Astrocyte (in vitro differentiated cells and primary cell): Measurements from ENCODE around the gene ODF4. TPM values are rescaled to one million over a fixed set of nuclear protein-coding genes. Genes with fewer than 3 reads are reported as not detected.

Experiments
- DNase-seq: peaks from one replicate; pipeline ENCODE4 v3.0.0-alpha.2; 2010; ENCODE audit warnings: low read depth
- FAIRE-seq: peaks from 2 replicates; lab custom pipeline; 2011; peaks lifted over from hg19 to GRCh38; lab: Jason Lieb, UNC
- H2AFZ ChIP-seq: 2 replicates; pipeline ENCODE4 v1.6.0; 2012; ENCODE audit warnings: low read depth, low read length, inconsistent platforms
- H3K27ac ChIP-seq: 2 replicates; pipeline ENCODE4 v1.5.1; 2011; ENCODE audit warnings: low read depth, low read length, inconsistent platforms
- H3K27me3 ChIP-seq: 2 replicates; pipeline ENCODE4 v1.6.0; 2011; ENCODE audit warnings: low read length, inconsistent platforms; ENCODE audit not compliant: insufficient read depth
- H3K36me3 ChIP-seq: 2 replicates; pipeline ENCODE4 v1.5.1; 2011; ENCODE audit warnings: low read length, inconsistent platforms; ENCODE audit not compliant: insufficient read depth
- H3K4me1 ChIP-seq: 2 replicates; pipeline ENCODE4 v1.5.1; 2011; ENCODE audit warnings: low read length, inconsistent platforms; ENCODE audit not compliant: insufficient read depth
- H3K4me2 ChIP-seq: 2 replicates; pipeline ENCODE4 v1.6.0; 2012; ENCODE audit warnings: low read length, inconsistent platforms
- H3K4me3 ChIP-seq: 2 replicates; pipeline ENCODE4 v1.5.1; 2011; ENCODE audit warnings: low read depth, mild to moderate bottlenecking, low read length, inconsistent platforms; ENCODE audit not compliant: insufficient read depth
- H3K79me2 ChIP-seq: 2 replicates; pipeline ENCODE4 v1.6.0; 2012; ENCODE audit warnings: mild to moderate bottlenecking, low read length, inconsistent platforms; ENCODE audit not compliant: insufficient read depth
- H3K9ac ChIP-seq: 2 replicates; pipeline ENCODE4 v1.6.0; 2012; ENCODE audit warnings: mild to moderate bottlenecking, low read length, inconsistent platforms
- H3K9me3 ChIP-seq: 2 replicates; pipeline ENCODE4 v1.5.1; 2012; ENCODE audit warnings: low read depth, mild to moderate bottlenecking, low read length, inconsistent platforms; ENCODE audit not compliant: insufficient read depth
- H4K20me1 ChIP-seq: 2 replicates; pipeline ENCODE4 v1.6.0; 2012; ENCODE audit warnings: low read length, inconsistent platforms; ENCODE audit not compliant: insufficient read depth
- H3K27ac Mint-ChIP-seq: one replicate; pipeline ENCODE4 v1.8.0; 2021; ENCODE audit warnings: mild to moderate bottlenecking, mixed read lengths; ENCODE audit not compliant: unreplicated experiment
- H3K27me3 Mint-ChIP-seq: one replicate; pipeline ENCODE4 v1.8.0; 2021; ENCODE audit warnings: low read depth, mixed read lengths; ENCODE audit not compliant: unreplicated experiment
- H3K36me3 Mint-ChIP-seq: one replicate; pipeline ENCODE4 v1.8.0; 2021; ENCODE audit warnings: low read depth, mixed read lengths; ENCODE audit not compliant: unreplicated experiment
- H3K4me1 Mint-ChIP-seq: one replicate; pipeline ENCODE4 v1.8.0; 2021; ENCODE audit warnings: low read depth, mixed read lengths; ENCODE audit not compliant: unreplicated experiment
- H3K4me3 Mint-ChIP-seq: one replicate; pipeline ENCODE4 v1.8.0; 2021; ENCODE audit warnings: mild to moderate bottlenecking, moderate library complexity, mixed read lengths; ENCODE audit not compliant: unreplicated experiment
- H3K9me3 Mint-ChIP-seq: one replicate; pipeline ENCODE4 v1.8.0; 2021; ENCODE audit warnings: mild to moderate bottlenecking, mixed read lengths; ENCODE audit not compliant: unreplicated experiment
- CTCF ChIP-seq: IDR thresholded peaks from 2 replicates; pipeline ENCODE4 v1.5.1; 2011; ENCODE audit warnings: low read depth, mild to moderate bottlenecking, inconsistent platforms, low read length, moderate library complexity; ENCODE audit not compliant: insufficient read depth
- EZH2 ChIP-seq: IDR thresholded peaks from 2 replicates; pipeline ENCODE4 v1.6.1; 2012; ENCODE audit warnings: mild to moderate bottlenecking, low read length, inconsistent platforms; ENCODE audit not compliant: insufficient read depth
- total RNA-seq: library from RNA; stranded (reverse); gene quantifications from 2 replicates; pipeline ENCODE4 v1.2.1, GENCODE V29; 2021

The ODF4 gene
- total RNA-seq, 1 donor from 2014 or later = not detected

DNA sequence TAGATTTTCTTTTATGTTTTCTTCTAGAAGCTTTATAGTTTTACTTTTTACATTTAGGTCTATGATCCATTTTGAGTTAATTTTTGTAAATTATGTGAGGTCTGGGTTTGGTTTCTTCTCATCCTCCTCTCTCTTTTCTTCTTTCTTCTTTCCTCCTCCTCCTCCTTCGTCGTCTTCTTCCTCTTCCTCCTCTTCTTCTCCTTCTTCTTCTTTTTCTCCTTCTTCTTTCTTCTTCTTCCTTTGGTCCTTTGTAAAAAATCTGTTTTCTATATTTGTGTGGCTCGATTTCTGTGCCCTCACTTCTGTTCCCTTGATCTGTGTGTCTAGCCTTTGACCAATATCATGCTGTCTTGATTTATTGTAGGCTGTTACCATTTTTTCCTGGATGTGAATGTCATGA is 39.4 kb upstream of the ODF4 start:
- Mint-ChIP-seq H3K9me3 (no peaks in the 10 kb centered on the region), H3K4me1 (no peaks in the 10 kb centered on the region), H3K27ac (no peak overlapping the region), H3K4me3 (no peak overlapping the region), H3K36me3 (no peaks in the 10 kb centered on the region), H3K27me3 (peaks cover 4% of the 10 kb centered on the region)
- H3K36me3 ChIP-seq = no peaks in the 10 kb centered on the region
- no peak overlapping the region for H3K27ac ChIP-seq
- no peak overlapping the region for H3K4me2 ChIP-seq
- no peak overlapping the region for H3K9ac ChIP-seq
- DNase-seq = no peak
- no peak for FAIRE-seq
- no peaks in the 10 kb centered on the region for H3K79me2 ChIP-seq
- no peaks in the 10 kb centered on the region for H4K20me1 ChIP-seq
- H3K27me3 ChIP-seq = no peaks in the 10 kb centered on the region
- no peak for TF ChIP-seq CTCF
- TF ChIP-seq EZH2 = no peak
- H3K4me1 ChIP-seq = no peaks in the 10 kb centered on the region
- H3K4me3 ChIP-seq = no peak overlapping the region
- no peaks in the 10 kb centered on the region for H3K9me3 ChIP-seq
- H2AFZ ChIP-seq = no peak overlapping the region

DNA sequence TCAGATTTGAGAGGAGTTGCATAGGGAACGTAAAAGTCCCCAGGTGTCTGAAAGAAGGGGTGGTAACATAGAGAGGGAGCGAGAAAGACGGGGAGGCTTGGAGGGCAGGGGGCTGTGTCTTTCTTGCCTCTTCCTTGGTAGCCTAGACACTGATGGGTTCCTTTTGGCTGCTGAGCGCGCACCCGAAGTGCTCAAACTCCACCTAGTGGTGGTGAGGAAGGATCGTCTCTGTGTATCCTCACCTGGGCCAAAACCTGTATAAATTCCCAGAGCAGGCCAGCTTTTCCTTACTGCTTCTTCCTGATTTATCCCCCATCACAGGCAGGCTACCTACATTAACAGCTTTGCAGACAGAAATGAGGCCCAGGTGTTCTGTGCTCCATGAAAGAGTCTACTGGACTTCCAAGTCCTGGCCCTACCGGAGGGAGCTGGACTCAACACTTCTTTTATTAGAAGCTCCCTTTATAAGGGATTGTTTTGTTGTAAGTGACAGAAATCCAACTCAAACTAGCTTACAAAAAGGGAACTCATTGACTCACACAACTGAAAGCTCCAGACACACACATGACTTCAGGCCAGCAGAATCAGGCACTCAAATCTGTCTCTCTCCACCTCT is 38.9 kb upstream of the ODF4 start:
- H3K27me3 Mint-ChIP-seq = peaks cover 4% of the 10 kb centered on the region
- Histone ChIP-seq H3K4me1 (no peaks in the 10 kb centered on the region), H3K27me3 (no peaks in the 10 kb centered on the region), H3K36me3 (no peaks in the 10 kb centered on the region), H3K4me2 (no peak overlapping the region), H3K4me3 (no peak overlapping the region), H3K9me3 (no peaks in the 10 kb centered on the region), H2AFZ (no peak overlapping the region), H3K79me2 (no peaks in the 10 kb centered on the region), H4K20me1 (no peaks in the 10 kb centered on the region), H3K9ac (no peak overlapping the region), H3K27ac (no peak overlapping the region)
- TF ChIP-seq CTCF (peak; percentile 77), EZH2 (no peak)
- no peaks in the 10 kb centered on the region for H3K36me3 Mint-ChIP-seq
- no peak overlapping the region for H3K27ac Mint-ChIP-seq
- H3K4me1 Mint-ChIP-seq = no peaks in the 10 kb centered on the region
- H3K4me3 Mint-ChIP-seq = no peak overlapping the region
- peak; percentile 66 for FAIRE-seq
- no peaks in the 10 kb centered on the region for H3K9me3 Mint-ChIP-seq
- DNase-seq = peak; percentile 39

DNA sequence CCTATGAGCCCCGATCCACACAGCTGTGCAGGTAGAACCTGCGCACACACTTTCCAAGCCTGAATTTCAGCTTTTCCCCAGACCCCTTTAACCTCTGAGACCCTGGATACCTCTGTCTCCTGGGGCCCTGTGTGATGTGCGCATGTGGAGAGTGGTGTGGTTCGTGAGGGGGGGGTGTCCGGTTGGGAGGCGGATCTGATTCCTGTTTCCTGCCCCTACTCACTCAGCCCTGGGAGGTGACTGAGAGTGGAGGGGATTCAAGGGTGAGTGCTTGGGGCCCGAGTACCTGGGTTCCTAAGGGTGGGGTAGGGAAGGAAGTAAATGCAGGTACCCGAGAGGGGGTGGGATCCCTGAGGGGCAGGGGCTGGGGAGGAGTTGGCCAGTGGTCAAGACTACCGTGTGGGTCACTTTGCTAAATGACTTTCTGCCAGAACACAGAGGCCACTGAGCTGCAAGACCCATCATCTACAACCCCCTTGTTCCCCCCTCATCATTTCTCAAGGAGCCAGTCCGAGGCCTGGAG is 29.0 kb upstream of the ODF4 start:
- no peaks in the 10 kb centered on the region for H3K36me3 Mint-ChIP-seq
- Histone ChIP-seq H3K27me3 (peaks cover 24% of the 10 kb centered on the region), H2AFZ (no peak overlapping the region), H3K4me3 (no peak overlapping the region), H3K9me3 (no peaks in the 10 kb centered on the region), H3K27ac (no peak overlapping the region), H3K36me3 (no peaks in the 10 kb centered on the region), H3K9ac (no peak overlapping the region), H3K4me2 (no peak overlapping the region), H3K79me2 (no peaks in the 10 kb centered on the region), H3K4me1 (no peaks in the 10 kb centered on the region), H4K20me1 (no peaks in the 10 kb centered on the region)
- DNase-seq (no peak), FAIRE-seq (no peak)
- peaks cover 7% of the 10 kb centered on the region for H3K4me1 Mint-ChIP-seq
- H3K4me3 Mint-ChIP-seq = no peak overlapping the region
- H3K9me3 Mint-ChIP-seq = no peaks in the 10 kb centered on the region
- no peak overlapping the region for H3K27ac Mint-ChIP-seq
- TF ChIP-seq CTCF = no peak
- no peak for TF ChIP-seq EZH2
- peaks cover 35% of the 10 kb centered on the region for H3K27me3 Mint-ChIP-seq
